NCI-H1436 treated with DMSO at 0.1 percent for 48 hours (cell line): ENCODE results near the gene DLG2.

Source experiments
- DNase-seq: peaks from one replicate; lab custom pipeline; 2025; lab: John Stamatoyannopoulos, UW

The DLG2 gene

DNA sequence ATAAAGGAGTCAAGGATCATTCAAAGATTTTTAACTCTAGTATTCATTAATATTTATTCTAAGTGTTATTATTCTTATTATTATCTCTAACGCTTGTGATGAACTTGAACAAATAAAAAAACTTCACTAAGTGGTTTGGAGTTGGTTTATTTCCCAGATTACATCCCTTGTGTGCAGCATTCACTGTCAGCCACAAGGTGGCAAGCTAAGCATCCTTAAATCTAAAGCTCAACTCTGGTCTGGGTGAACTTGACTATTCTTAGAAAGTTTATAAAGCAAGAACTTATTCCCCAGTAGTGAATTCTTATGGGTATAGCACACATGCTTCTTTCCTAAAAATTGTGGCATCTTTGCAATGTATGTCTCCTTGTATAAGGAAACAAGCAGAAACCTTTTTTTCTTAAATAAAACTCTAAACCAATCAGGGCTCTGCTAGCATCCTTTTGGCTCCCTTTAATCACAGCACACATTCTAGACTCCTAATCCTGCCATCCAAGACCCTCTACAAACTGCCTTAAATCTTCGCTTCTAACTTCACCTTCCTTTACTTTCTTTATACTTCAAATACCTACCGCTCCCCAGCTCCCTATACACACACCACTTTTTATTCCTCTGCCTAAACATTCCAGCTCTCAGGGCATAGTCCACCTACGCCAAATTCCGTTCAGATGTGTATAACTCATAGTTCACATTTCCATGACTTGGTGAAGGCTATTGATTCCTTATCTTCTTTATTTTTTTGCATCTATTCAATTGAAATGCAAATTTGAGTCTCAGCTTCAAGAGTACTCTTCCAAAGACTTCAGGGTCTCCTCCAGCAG, 1068.8 kb downstream of the DLG2 start:
- DNase-seq: no peak

DNA sequence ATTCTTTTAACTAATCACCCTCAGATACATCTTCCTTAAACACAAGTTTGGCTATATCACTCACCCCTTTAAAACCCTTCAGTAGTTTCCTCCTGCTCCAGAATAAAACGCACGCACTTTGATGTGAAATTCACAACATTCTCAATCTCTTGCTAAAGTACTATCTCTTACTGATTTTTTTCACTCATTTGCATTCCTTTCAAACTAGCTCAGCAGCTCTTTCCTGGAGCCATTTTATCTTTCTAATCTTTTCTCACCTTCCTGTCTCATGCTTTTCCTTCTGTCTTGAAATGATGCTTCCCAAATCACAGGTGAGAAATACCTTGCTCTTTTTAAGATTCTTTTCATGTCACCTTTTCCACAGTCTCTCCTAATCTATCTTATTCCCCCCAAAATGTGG, 1074.4 kb downstream of the DLG2 start:
- no peak for DNase-seq

DNA sequence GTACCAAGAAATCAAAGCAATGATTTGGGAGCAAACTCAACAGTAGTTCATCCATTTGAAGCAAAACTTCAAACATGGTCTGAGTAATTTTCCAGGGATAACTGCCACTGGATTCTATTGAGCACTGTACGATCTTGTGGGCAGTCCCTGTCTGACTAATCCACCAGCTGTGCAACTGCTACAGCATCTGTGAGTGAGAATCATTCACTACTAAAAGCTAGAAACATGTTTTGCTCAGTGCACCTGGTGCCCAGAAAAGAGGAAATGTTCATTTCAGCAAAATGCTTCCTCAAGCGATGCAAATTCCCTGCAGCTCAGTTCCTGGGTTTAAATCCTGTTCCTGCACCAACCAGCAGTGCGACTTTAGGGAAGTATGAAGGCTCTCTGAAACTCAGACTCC, 1077.9 kb downstream of the DLG2 start:
- no peak for DNase-seq

GRCh38 chr11:84544566-84544965, 1082.6 kb downstream of the DLG2 start:
- DNase-seq: no peak

GRCh38 chr11:84543367-84544159, 1083.6 kb downstream of the DLG2 start:
- no peak for DNase-seq

DNA sequence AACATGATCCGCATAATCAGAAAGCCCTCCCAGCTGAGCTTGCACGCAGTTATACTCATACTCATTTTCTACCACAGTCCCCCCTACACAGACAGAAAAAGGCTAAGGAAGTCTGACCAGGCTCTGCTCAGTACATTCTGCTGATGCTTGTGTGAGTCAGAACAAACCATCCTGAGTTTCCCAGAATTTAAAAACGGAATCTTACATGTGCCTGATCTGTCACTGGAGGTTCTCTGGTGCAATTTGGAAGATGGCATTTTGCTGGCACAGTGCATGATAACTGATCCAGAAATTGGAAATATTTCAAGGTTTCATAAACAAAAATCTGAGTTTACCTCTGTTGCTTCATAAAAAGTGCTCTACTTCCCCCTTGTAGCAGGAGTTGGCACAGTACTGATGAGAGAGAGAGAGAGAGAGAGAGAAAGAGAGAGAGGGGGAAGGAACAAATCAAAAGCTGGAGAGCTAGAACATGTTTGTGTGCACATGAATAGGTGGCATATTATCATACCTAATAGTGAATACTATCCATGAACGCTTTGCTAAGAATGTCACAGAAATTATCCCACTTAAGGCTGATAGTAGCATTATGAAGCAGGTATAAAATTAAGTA, 1085.3 kb downstream of the DLG2 start:
- no peak for DNase-seq

- DNase-seq: no peak
These were observed 1090.7 kb downstream of the DLG2 start for GRCh38 chr11:84536456-84536855.

DNA sequence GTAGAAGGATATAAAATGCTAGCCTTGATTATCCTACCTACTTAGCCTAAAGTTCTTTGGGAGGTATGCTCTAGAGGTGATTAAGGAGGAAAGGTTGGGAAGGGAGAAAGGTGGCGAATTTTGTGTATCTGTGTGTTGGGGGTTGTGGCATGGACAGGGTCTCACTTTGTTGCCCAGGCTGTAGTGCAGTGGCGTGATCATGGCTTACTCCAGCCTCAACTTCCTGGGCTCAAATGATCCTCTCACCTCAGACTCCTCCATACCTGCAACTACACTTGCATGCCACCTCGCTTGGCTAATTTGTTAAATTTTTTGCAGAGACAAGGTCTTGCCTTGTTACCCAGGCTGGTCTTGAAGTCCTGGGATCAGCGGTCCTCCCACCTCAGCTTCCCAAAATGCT, 1094.8 kb downstream of the DLG2 start:
- DNase-seq: no peak

GRCh38 chr11:84526250-84526649, 1100.9 kb downstream of the DLG2 start:
- DNase-seq: no peak

DNA sequence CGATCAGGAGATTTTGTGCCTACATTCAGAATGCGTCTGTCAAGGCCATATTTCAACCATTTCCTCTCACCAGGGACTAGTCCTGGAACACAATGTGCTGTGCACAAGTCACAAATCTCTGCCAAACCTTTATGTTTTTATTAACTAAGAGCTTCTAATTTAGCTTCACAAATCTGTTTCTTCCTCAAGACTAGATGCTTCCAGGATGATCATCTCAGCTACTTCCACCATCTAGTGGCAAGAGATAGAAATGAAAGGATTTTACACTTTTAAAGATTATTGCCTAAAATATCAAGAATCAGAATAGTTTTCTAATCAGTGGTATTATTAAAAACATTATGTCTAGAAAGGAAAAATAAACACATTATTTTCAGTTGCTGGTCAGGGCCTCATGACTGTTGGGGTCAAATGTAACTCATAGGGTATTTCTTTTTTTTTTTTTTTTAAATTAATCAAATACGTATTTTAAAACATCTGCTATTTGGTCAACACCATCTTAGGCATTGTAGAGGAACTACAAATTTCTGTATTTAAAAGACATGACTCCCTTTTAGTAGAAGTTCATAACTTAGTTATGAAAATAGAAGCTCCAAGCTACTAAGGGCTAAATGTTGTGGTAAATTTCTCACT, 1102.6 kb downstream of the DLG2 start:
- DNase-seq: no peak

GRCh38 chr11:84522331-84522730, 1104.8 kb downstream of the DLG2 start:
- no peak for DNase-seq

GRCh38 chr11:84518631-84519183, 1108.4 kb downstream of the DLG2 start:
- no peak for DNase-seq

DNA sequence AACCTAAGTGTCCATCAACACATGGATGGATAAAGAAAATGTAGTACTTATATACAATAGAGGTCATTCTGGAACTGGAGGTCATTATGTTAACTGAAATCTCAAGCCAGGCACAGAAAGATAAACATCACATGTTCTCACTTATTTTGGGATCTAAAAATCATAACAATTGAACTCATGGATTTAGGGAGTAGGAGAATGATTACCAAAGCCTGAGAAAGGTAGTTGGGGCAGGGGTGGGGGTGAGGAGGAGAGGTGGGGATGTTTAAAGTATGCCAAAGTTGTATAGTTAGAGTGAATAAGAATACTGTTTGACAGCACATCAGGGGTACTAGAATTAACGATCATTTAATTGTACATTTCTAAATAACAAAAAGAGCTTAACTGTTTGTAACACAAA, 1112.7 kb downstream of the DLG2 start:
- DNase-seq: no peak

DNA sequence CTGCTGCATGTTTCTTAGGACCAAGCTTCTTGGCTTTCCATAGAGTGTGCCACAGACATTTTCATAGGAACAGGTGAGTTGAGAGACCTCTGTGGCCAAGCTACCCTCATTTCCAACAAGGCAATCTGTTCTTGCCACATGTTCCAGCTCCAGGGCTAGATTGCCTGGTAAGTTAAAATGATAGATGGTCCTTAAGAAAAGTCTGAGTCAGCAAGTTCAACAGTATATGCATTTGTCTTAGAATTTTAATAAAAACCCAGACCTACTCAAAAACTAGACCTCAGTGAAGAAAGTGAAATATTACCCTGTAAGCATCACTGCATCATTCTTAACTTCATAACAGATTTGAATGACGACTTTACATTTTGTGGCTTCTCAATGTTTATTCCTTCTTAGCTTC, 1123.6 kb downstream of the DLG2 start:
- DNase-seq: no peak

- DNase-seq: no peak
These were observed 1125.4 kb downstream of the DLG2 start for GRCh38 chr11:84501750-84502149.

- no peak for DNase-seq
These were observed 1129.1 kb downstream of the DLG2 start for GRCh38 chr11:84497981-84498411.

GRCh38 chr11:84497181-84497580, 1130.0 kb downstream of the DLG2 start:
- no peak for DNase-seq

GRCh38 chr11:84496122-84496521, 1131.0 kb downstream of the DLG2 start:
- no peak for DNase-seq

DNA sequence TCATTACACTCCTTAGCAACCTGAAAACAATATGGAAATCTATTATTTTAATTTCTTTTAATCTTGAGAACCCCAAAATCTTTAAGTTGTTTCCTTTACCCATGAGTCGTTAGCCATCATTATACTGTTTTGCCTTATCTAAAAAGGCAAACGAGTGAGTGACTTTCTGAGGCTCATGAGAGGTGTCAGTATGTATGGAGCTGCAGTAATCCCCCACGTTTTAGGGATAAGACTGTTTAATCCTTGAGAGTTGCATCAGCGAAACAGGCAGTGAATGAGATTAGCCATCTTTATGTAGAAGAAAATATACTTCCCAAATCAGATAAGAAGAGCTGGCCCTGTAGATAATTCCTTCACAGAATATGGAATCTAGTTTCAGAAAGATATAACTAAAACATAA, 1147.0 kb downstream of the DLG2 start:
- DNase-seq: no peak

DNA sequence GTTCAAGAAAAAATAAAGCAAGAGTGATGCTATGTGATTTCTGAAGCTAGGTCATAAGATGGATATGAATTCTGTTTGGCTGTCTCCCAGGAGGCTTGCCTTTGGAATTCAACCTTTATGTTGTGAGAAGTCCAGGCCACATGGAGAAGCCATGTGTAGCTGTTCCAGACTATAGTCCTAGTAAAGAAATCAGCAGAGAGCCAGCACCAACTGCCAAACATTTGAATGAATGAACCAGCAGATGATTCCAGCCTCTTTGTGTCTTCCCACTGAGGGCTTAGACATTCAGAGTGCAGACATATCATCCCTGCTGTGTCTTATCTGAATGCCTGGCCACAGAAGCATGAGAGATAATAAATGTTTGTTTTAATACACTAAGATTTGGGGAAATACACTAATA, 1150.6 kb downstream of the DLG2 start:
- DNase-seq: no peak

- no peak for DNase-seq
These were observed 1155.6 kb downstream of the DLG2 start for GRCh38 chr11:84471501-84471900.

- DNase-seq: no peak
These were observed 1158.9 kb downstream of the DLG2 start for GRCh38 chr11:84468235-84468634.
